K562 (cell line): Measurements from ENCODE around the gene AP1M1. TPM values are rescaled to one million over a fixed set of nuclear protein-coding genes. Genes with fewer than 3 reads are reported as not detected.

Source experiments
- ATAC-seq: fragments of 200-7000 bp; cut with Tn5 transposase; 3 replicates; pipeline ENCODE4 v1.9.1; 2020; ENCODE audit warnings: moderate library complexity
- BruUV-seq: library from RNA; stranded (reverse); fragments of 400-500 nt; replicated peaks from 2 replicates; lab custom pipeline; 2021; lab: Mats Ljungman, UMichigan
- CTCF ChIA-PET: fragments of 300-600 bp; formaldehyde crosslinking; extraction: SDS; loops from one replicate; lab custom pipeline; 2021; ENCODE audit warnings: low intra/inter-chr PET ratio; lab: Yijun Ruan, JAX
- POLR2A ChIA-PET: fragments of 300-600, 350-650 bp; sonication (Branson Sonifier 250); formaldehyde crosslinking; extraction: SDS; loops from one replicate; lab custom pipeline; 2021; ENCODE audit warnings: antibody characterized with exemption, inconsistent platforms; lab: Yijun Ruan, JAX
- DNase-seq, 4 experiments: peaks; one replicate each; pipeline versions ENCODE4 v3.0.0 to v3.0.0-alpha.2; 2011 to 2018; ENCODE audit warnings: low spot score in 3 of 4, mixed read lengths in 3 of 4; ENCODE audit errors: extremely low read depth in 1 of 4
- FAIRE-seq: peaks from 2 replicates; lab custom pipeline; 2011; peaks lifted over from hg19 to GRCh38; lab: Jason Lieb, UNC
- H2AFZ ChIP-seq: 2 replicates; pipeline ENCODE4 v1.6.0; 2011; ENCODE audit warnings: low read depth, low read length, control low read depth, inconsistent platforms
- H3K27ac ChIP-seq: fragments of 200-600 bp; 3 replicates; pipeline ENCODE4 v1.8.0; 2011; ENCODE audit warnings: low read depth, mild to moderate bottlenecking, control low read depth, inconsistent platforms, low read length, moderate library complexity, mixed read lengths; ENCODE audit errors: extremely low read depth
- H3K27me3 ChIP-seq, 2 experiments: fragments of 300-600 bp in 1 of 2; 2 replicates in 1 of 2; 3 replicates in 1 of 2; pipeline versions ENCODE4 v1.6.0 to v1.8.0; 2011; ENCODE audit warnings: inconsistent platforms in 2 of 2, low read length in 2 of 2, mild to moderate bottlenecking in 1 of 2, mixed read lengths in 1 of 2, moderate library complexity in 1 of 2; ENCODE audit not compliant: control insufficient read depth in 2 of 2, insufficient read depth in 2 of 2
- H3K36me3 ChIP-seq: fragments of 300-600 bp; 3 replicates; pipeline ENCODE4 v1.8.0; 2011; ENCODE audit warnings: mild to moderate bottlenecking, low read length, inconsistent platforms; ENCODE audit not compliant: control insufficient read depth, insufficient read depth
- H3K4me1 ChIP-seq, 2 experiments: fragments of 200-600 bp in 1 of 2; replicated peaks in 1 of 2; 2 replicates in 1 of 2; 3 replicates in 1 of 2; pipeline versions ENCODE4 v1.5.1 to v1.8.0; 2011; ENCODE audit warnings: inconsistent platforms in 2 of 2, low read length in 2 of 2, mild to moderate bottlenecking in 1 of 2, mixed read lengths in 1 of 2, moderate library complexity in 1 of 2; ENCODE audit not compliant: control insufficient read depth in 2 of 2, insufficient read depth in 2 of 2
- H3K4me2 ChIP-seq: 2 replicates; pipeline ENCODE4 v1.6.1; 2011; ENCODE audit warnings: low read length, control low read depth, inconsistent platforms, mixed read lengths; ENCODE audit not compliant: insufficient read depth
- H3K4me3 ChIP-seq: fragments of 200-600 bp; sonication (generic), shearing (Covaris generic); 2 replicates; pipeline ENCODE4 v1.5.1; 2016; ENCODE audit warnings: control low read depth, inconsistent platforms
- H3K79me2 ChIP-seq: fragments of 200-600 bp; 3 replicates; pipeline ENCODE4 v1.8.0; 2011; ENCODE audit warnings: low read length, inconsistent platforms; ENCODE audit not compliant: control insufficient read depth, insufficient read depth
- H3K9ac ChIP-seq, 2 experiments: 2 replicates each; pipeline versions ENCODE4 v1.6.0 to v1.6.1; 2011; ENCODE audit warnings: low read depth in 2 of 2, low read length in 2 of 2, control low read depth in 1 of 2, inconsistent platforms in 1 of 2, mild to moderate bottlenecking in 1 of 2, mixed read lengths in 1 of 2; ENCODE audit not compliant: insufficient read depth in 1 of 2
- H3K9me1 ChIP-seq: one replicate; pipeline ENCODE4 v1.6.0; 2011; ENCODE audit warnings: inconsistent platforms, mild to moderate bottlenecking, low read length, moderate library complexity; ENCODE audit not compliant: control insufficient read depth, insufficient read depth
- H3K9me3 ChIP-seq: replicated peaks from 2 replicates; pipeline ENCODE4 v1.5.1; 2011; ENCODE audit warnings: low read depth, low read length, inconsistent platforms; ENCODE audit not compliant: control insufficient read depth, insufficient read depth
- H4K20me1 ChIP-seq: replicated peaks from 2 replicates; pipeline ENCODE4 v1.6.1; 2011; ENCODE audit warnings: low read length, inconsistent platforms, mixed read lengths; ENCODE audit not compliant: control insufficient read depth, insufficient read depth
- ELF1 ChIP-seq: fragments of 200-800 bp; sonication (Bioruptor generic); IDR thresholded peaks from 2 replicates; pipeline ENCODE4 v1.6.1; 2016; ENCODE audit warnings: missing genetic modification characterization, missing compliant biosample characterization
- KHSRP ChIP-seq: fragments of 450-650 bp; IDR thresholded peaks from 2 replicates; pipeline ENCODE4 v1.6.1; 2017
- MBD2 ChIP-seq: sonication (generic); IDR thresholded peaks from 2 replicates; pipeline ENCODE4 v1.6.1; 2016; ENCODE audit warnings: low read depth, borderline replicate concordance
- NFYB ChIP-seq: IDR thresholded peaks from 2 replicates; pipeline ENCODE4 v1.6.1; 2011; ENCODE audit warnings: mild to moderate bottlenecking, moderate library complexity; ENCODE audit not compliant: insufficient read length; ENCODE audit errors: extremely low read depth
- POLR2G ChIP-seq: fragments of 200-400 bp; formaldehyde crosslinking; IDR thresholded peaks from 2 replicates; pipeline ENCODE4 v1.6.1; 2017; ENCODE audit warnings: low read depth, mild to moderate bottlenecking, antibody characterized with exemption, low read length, moderate library complexity
- SPI1 ChIP-seq: IDR thresholded peaks from 2 replicates; pipeline ENCODE4 v1.6.1; 2011; ENCODE audit warnings: low read depth, low read length, control low read depth, borderline replicate concordance
- WGBS: fragments of 100-300 bp; shearing (Covaris generic); methylation state at CpG from one replicate; pipeline ENCODE4 v1.1.6; 2016; ENCODE audit warnings: low coverage, mixed read lengths; ENCODE audit not compliant: insufficient coverage; ENCODE audit errors: missing lambda C conversion rate; 5-methylcytosine and 5-hydroxymethylcytosine counted together
- in situ Hi-C: fragments of 300-500 bp; cut with MboI; formaldehyde crosslinking; loops from 4 replicates; pipeline ENCODE4 v1.15.0; 2018; ENCODE audit warnings: inconsistent platforms, mixed read lengths
- intact Hi-C: fragments of 100-400 bp; cut with micrococcal nuclease; formaldehyde crosslinking; loops from 2 replicates; pipeline ENCODE4 v1.14.2; 2022
- polyA plus RNA-seq, 8 experiments: library from polyadenylated mRNA; depleted of rRNA in 4 of 8; stranded (reverse) in 5 of 8; unstranded in 3 of 8; fragments of >200 nt; fragmentation: Nextera tagmentation in 2 of 8; fragmentation: Illumina TruSeq in 1 of 8; extraction: Ambion mirVana in 2 of 8; extraction: Trizol in 1 of 8; gene quantifications; 2 replicates each; pipeline versions ENCODE4 v1.2.1 to v1.2.3, GENCODE V29; 2011 to 2014; ENCODE audit warnings: inconsistent platforms in 1 of 8, missing spikeins in 1 of 8
- total RNA-seq, 7 experiments: library from RNA; depleted of rRNA in 6 of 7; stranded (reverse); fragments of >200 nt in 6 of 7; fragmentation: Illumina TruSeq in 2 of 7; extraction: Trizol in 2 of 7; gene quantifications; 2 replicates each; pipeline versions ENCODE4 v1.2.1 to v1.2.3, GENCODE V29; 2011 to 2021; ENCODE audit warnings: low replicate concordance in 1 of 7

The AP1M1 gene
- total and polyA plus RNA-seq, 9 of the 15 experiments (the other 6 are each of a cell fraction or from before 2014, with no cell fraction given) = 0.87 to 56.2 (median 29.1) TPM

- TF ChIP-seq KHSRP (no peak), ELF1 (tag) (no peak)
- TF ChIP-seq, all 486 proteins: peak for 0
These were observed 37.1 kb downstream of the AP1M1 start (continued) for GRCh38 chr19:16234552-16235445.

- Histone ChIP-seq H3K4me1 (peaks cover 0 to 11% of the 10 kb centered on the region in 2 experiments; a peak in 2 of 5 replicates), H3K9me3 (no peaks in the 10 kb centered on the region), H3K27me3 (peaks cover 5 to 7% of the 10 kb centered on the region in 2 experiments; a peak in 3 of 5 replicates), H2AFZ (no peak overlapping the region), H3K9ac (peak overlapping the region in 1 of 2 experiments; percentile 45; a peak in 1 of 4 replicates), H3K4me2 (no peak overlapping the region), H4K20me1 (no peaks in the 10 kb centered on the region), H3K36me3 (peaks cover 4% of the 10 kb centered on the region; the same call in 1 of the 3 replicates), H3K4me3 (no peak overlapping the region), H3K79me2 (no peaks in the 10 kb centered on the region), H3K9me1 (no peaks in the 10 kb centered on the region), H3K27ac (no peak overlapping the region)
- DNase-seq (peak in 1 of 4 experiments; percentile 6), ATAC-seq (no peak), FAIRE-seq (no peak)
- in situ Hi-C loops (no loop called here), intact Hi-C loops (no loop called here)
- CTCF ChIA-PET = no interaction called here
- no peak for TF ChIP-seq SPI1
- no peak for TF ChIP-seq NFYB
- peak; percentile 45; the same call in 1 of the 2 replicates for TF ChIP-seq POLR2G
- no peak for TF ChIP-seq MBD2
- POLR2A ChIA-PET = no interaction called here
- 68% methylated on average over 20 of the region's 21 CpGs for WGBS
- no TSS peak for BruUV-seq
These were observed 38.3 kb downstream of the AP1M1 start for GRCh38 chr19:16235811-16236652.
